ENCODE measurements around the gene VASH1.

DNA sequence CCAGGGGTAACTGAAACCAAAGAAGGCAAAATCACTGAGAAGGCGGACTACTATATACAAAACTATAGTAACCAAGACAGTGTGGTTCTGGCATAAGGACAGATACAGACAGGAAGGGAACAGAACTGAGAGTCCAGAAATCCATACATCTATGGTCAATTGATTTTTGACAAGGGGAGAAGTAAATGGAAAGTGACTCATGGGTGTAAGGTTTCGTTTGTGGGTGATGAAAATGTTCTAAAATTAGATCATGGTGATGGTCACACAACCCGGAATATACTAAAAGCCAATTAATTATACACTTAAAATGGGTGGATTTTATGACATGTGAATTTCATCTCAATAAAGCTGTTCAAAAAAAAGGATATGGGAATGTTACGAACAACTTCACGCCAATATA is 32.7 kb downstream of the VASH1 start:
- TF ChIP-seq CTCF (conservative IDR thresholded peaks at IDR 0.05 in 1 of 2, IDR thresholded peaks at IDR 0.05 in 1 of 2; ENCODE audit: extremely low read depth in 1 of 2, insufficient read depth in 1 of 2, low read depth in 1 of 2, low read length in 2 of 2) (no peak), EZH2 (IDR thresholded peaks at IDR 0.05; ENCODE audit: borderline replicate concordance, low read length) (no peak)

Measured in mammary epithelial cell (primary cell).